Gastroesophageal sphincter (tissue), 4 donors: ENCODE results near the gene TLCD3B. TPM values are rescaled to one million over a fixed set of nuclear protein-coding genes. Genes with fewer than 3 reads are reported as not detected.

Source experiments
- ATAC-seq: fragments of 150-250 bp; one replicate; pipeline ENCODE4 v1.9.1; 2016; ENCODE audit warnings: mild to moderate bottlenecking, moderate library complexity
- H3K27ac ChIP-seq, 4 donors: fragments of 200-600 bp; sonication (generic) in 3 of 4; 1 replicate in 3 of 4; 2 replicates in 1 of 4; pipeline ENCODE4 v1.5.1; 2016 to 2019
- H3K27me3 ChIP-seq: fragments of 200-600 bp; sonication (generic); one replicate; pipeline ENCODE4 v1.5.1; 2019
- H3K36me3 ChIP-seq, 2 donors: fragments of 200-600 bp; sonication (generic); one replicate each; pipeline ENCODE4 v1.5.1; 2019; ENCODE audit warnings: control low read depth in 1 of 2
- H3K4me1 ChIP-seq, 3 donors: fragments of 200-600 bp; sonication (generic); 1 replicate in 2 of 3; 2 replicates in 1 of 3; pipeline ENCODE4 v1.5.1; 2016 to 2019; ENCODE audit warnings: control low read depth in 2 of 3
- H3K4me3 ChIP-seq, 2 donors: fragments of 200-600 bp; sonication (generic); one replicate each; pipeline ENCODE4 v1.5.1; 2019; ENCODE audit warnings: mild to moderate bottlenecking in 1 of 2, moderate library complexity in 1 of 2
- H3K9me3 ChIP-seq, 3 donors: fragments of 200-600 bp; sonication (generic); one replicate each; pipeline ENCODE4 v1.5.1; 2017 to 2019; ENCODE audit warnings: control low read depth in 2 of 3
- CTCF ChIP-seq, 4 experiments: fragments of 200-600 bp in 2 of 4; fragments of 450-650 bp in 2 of 4; sonication (generic) in 1 of 4; IDR thresholded peaks; one replicate each; pipeline ENCODE4 v1.5.1; 2017 to 2019; ENCODE audit warnings: antibody characterized with exemption in 4 of 4, mild to moderate bottlenecking in 2 of 4, moderate library complexity in 2 of 4
- EP300 ChIP-seq: sonication (generic); formaldehyde crosslinking; IDR thresholded peaks from one replicate; pipeline ENCODE4 v1.6.1; 2017; ENCODE audit warnings: antibody characterized with exemption, mild to moderate bottlenecking
- POLR2A ChIP-seq, 2 donors: fragments of 450-650 bp; IDR thresholded peaks; one replicate each; pipeline ENCODE4 v1.6.1; 2017; ENCODE audit warnings: antibody characterized with exemption in 2 of 2, mild to moderate bottlenecking in 2 of 2, moderate library complexity in 1 of 2
- POLR2AphosphoS5 ChIP-seq: sonication (generic); formaldehyde crosslinking; IDR thresholded peaks from one replicate; pipeline ENCODE4 v1.6.1; 2017; ENCODE audit warnings: antibody characterized with exemption
- WGBS, 2 donors: methylation state at CpG; one replicate each; pipeline ENCODE4 v1.1.5; 2018; ENCODE audit warnings: low coverage in 1 of 2; 5-methylcytosine and 5-hydroxymethylcytosine counted together
- total RNA-seq, 4 donors: library from RNA; depleted of rRNA; stranded (reverse); fragments of >200 nt; gene quantifications; one replicate each; pipeline ENCODE4 v1.1.0, GENCODE V29; 2016

TLCD3B gene
- total RNA-seq, 4 donors from 2014 or later, result not detected

DNA sequence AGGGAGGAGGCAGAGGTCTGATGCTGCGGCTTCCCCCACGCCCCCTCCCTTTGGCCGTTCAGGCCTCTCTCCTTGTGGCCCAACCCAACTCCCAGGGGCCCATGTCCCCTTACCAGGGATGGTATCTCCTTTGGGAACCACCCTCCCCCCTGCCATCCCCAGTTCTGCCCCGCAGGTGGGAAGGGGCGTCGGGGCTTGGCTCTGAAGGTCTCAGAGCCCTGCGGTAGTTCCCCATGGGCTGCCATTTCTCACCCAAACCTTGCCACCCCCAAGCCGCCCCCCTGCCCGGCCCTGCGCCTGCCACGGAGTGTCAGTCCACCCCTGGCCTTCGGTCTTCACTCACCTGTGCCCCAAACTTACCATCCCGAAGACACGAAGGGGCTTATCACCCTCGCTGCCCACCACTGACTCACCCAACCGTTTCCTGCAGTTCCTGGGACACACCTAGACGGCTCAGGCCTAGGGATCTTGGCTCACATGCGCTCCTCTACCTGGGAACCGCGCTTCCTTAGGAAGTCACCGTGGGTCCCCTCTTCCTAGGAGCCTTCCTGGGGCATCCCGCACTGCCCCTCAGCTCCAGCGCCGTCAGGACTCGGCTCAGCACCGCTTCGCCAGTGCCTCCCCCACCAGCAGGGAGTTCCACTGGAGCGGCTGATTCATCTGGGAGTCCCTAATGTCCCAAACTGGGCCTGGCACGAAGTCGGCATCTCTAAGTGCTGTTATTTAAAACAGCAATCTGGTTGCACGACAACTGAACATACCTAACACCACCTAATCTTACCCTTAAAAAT lies 19.2 kb downstream of the TLCD3B start:
- no peak overlapping the region for H3K27ac ChIP-seq
- TF ChIP-seq POLR2A (IDR thresholded peaks at IDR 0.05), result no peak
- no peak for TF ChIP-seq CTCF (IDR thresholded peaks at IDR 0.05)
- TF ChIP-seq POLR2AphosphoS5, result no peak
- peak overlapping the region in 1 of 2 donors; percentile 42 for H3K4me3 ChIP-seq
- 13 to 28% methylated on average over 3 to 12 of the region's 31 CpGs for WGBS, 2 donors
- peaks cover 7 to 23% (median 12%) of the 10 kb centered on the region in 3 donors for H3K4me1 ChIP-seq
- H3K27me3 ChIP-seq, result peaks cover 54% of the 10 kb centered on the region
- H3K9me3 ChIP-seq, result no peaks in the 10 kb centered on the region
- H3K36me3 ChIP-seq, result no peaks in the 10 kb centered on the region
- no peak for ATAC-seq

GRCh38 chr16:30010844-30011713 lies 20.0 kb downstream of the TLCD3B start, which contains the start of gene DOC2A:
TSS of gene DOC2A (minus strand) at chr16:30011027. CDS start at chr16:30010222, 805 bp downstream.
- H3K36me3 ChIP-seq, result no peaks in the 10 kb centered on the region
- no peak for TF ChIP-seq EP300
- peak within 1 kb of the TSS in 1 of 2 donors; percentile 42 for H3K4me3 ChIP-seq
- H3K4me1 ChIP-seq, result peaks cover 7 to 23% (median 12%) of the 10 kb centered on the region in 3 donors
- no peak within 1 kb of the TSS for H3K27ac ChIP-seq
- ATAC-seq, result peak; percentile 34
- no CpG with 5 or more reads among the region's 99 CpGs for WGBS, 2 donors
- no peaks in the 10 kb centered on the region for H3K9me3 ChIP-seq
- H3K27me3 ChIP-seq, result peaks cover 54% of the 10 kb centered on the region

- H3K36me3 ChIP-seq, result no peaks in the 10 kb centered on the region
- no peak overlapping the region for H3K27ac ChIP-seq
- H3K4me3 ChIP-seq, result peak overlapping the region in 1 of 2 donors; percentile 42
- TF ChIP-seq EP300 (no peak), CTCF (IDR thresholded peaks at IDR 0.05) (no peak), POLR2A (IDR thresholded peaks at IDR 0.05) (no peak), POLR2AphosphoS5 (no peak)
- 8 to 16% methylated on average over 6 to 8 of the region's 34 CpGs for WGBS, 2 donors
- peaks cover 54% of the 10 kb centered on the region for H3K27me3 ChIP-seq
- ATAC-seq, result no peak
- H3K4me1 ChIP-seq, result peaks cover 7 to 31% (median 17%) of the 10 kb centered on the region in 3 donors
- H3K9me3 ChIP-seq, result no peaks in the 10 kb centered on the region
Measured at GRCh38 chr16:30009990-30010843, 20.9 kb downstream of the TLCD3B start.

DNA sequence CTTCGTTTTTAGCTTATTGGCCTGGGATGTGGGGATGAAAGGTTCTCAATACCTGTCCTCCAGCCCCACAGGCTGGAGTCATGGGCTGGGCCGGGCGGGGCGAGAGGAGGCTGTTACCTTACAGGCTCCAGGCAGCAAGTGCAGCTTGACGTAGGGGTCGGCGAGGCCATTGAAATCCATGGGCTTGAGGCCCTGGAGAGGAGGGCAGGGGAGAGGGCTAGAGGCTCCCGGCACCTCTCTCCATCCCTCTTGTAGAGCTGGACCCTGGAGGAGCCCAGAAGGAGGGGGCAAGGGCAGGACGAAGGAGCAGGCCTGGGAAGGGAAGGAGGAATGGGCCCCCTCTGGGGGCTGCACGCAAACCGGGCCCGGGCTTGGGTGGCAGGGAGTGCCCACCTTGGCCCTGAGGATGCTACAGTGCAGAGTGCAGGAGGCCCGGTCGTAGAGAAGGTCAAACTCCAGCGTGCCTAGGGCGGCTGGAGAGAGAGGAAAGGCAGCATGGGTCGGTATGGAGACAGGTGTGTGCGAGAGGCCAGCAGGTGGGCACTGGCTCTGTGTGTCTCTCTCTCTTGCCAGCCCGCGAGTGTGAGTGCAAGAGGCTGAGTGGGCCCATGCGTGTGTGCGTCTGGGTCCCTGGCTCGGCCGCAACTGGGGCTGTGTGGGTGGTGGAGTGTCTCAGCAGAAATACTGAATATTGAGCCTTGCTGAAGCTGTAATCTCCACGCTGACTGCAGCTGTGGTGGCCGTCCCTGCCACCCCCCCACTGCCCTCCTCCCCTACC lies 21.8 kb downstream of the TLCD3B start:
- peaks cover 54% of the 10 kb centered on the region for H3K27me3 ChIP-seq
- no peak overlapping the region for H3K27ac ChIP-seq
- peaks cover 7 to 36% (median 18%) of the 10 kb centered on the region in 3 donors for H3K4me1 ChIP-seq
- no peak overlapping the region for H3K4me3 ChIP-seq
- TF ChIP-seq POLR2A (IDR thresholded peaks at IDR 0.05) (no peak), CTCF (IDR thresholded peaks at IDR 0.05) (no peak), EP300 (no peak), POLR2AphosphoS5 (no peak)
- 58 to 61% methylated on average over 6 of the region's 26 CpGs for WGBS, 2 donors
- no peaks in the 10 kb centered on the region for H3K36me3 ChIP-seq
- ATAC-seq, result no peak
- H3K9me3 ChIP-seq, result no peaks in the 10 kb centered on the region
